ENCODE data around the gene FST.

GRCh38 chr5:53469946-53470687 is 10.3 kb upstream of the FST start:
- TF ChIP-seq CTCF (IDR thresholded peaks at IDR 0.05) = no peak
- no peak for TF ChIP-seq POLR2A (IDR thresholded peaks at IDR 0.05)
